ENCODE measurements around the gene TPCN1.

TPCN1 gene

GRCh38 chr12:113241191-113242025 lies 20.1 kb downstream of the TPCN1 start:
- TF ChIP-seq CTCF (IDR thresholded peaks at IDR 0.05; ENCODE audit: control insufficient read depth, extremely low read depth, insufficient read depth), result no peak
- no peak overlapping the region for H3K4me3 ChIP-seq (ENCODE audit: low read depth, low read length)
- no peak for DNase-seq (ENCODE audit: low read depth)

- no peak for TF ChIP-seq CTCF (IDR thresholded peaks at IDR 0.05; ENCODE audit: control insufficient read depth, extremely low read depth, insufficient read depth)
- no peak overlapping the region for H3K4me3 ChIP-seq (ENCODE audit: low read depth, low read length)
- peak; percentile 64 for DNase-seq (ENCODE audit: low read depth)
Measured at GRCh38 chr12:113242026-113242418, 20.8 kb downstream of the TPCN1 start.

GRCh38 chr12:113242560-113242959 lies 21.3 kb downstream of the TPCN1 start:
- TF ChIP-seq CTCF (IDR thresholded peaks at IDR 0.05; ENCODE audit: control insufficient read depth, extremely low read depth, insufficient read depth), result no peak
- DNase-seq (ENCODE audit: low read depth), result no peak
- no peak overlapping the region for H3K4me3 ChIP-seq (ENCODE audit: low read depth, low read length)

GRCh38 chr12:113244047-113244460 lies 22.8 kb downstream of the TPCN1 start:
- no peak for TF ChIP-seq CTCF (IDR thresholded peaks at IDR 0.05; ENCODE audit: control insufficient read depth, extremely low read depth, insufficient read depth)
- H3K4me3 ChIP-seq (ENCODE audit: low read depth, low read length), result no peak overlapping the region
- DNase-seq (ENCODE audit: low read depth), result peak; percentile 70

GRCh38 chr12:113244478-113244958 lies 23.3 kb downstream of the TPCN1 start:
- H3K4me3 ChIP-seq (ENCODE audit: low read depth, low read length), result no peak overlapping the region
- DNase-seq (ENCODE audit: low read depth), result no peak

GRCh38 chr12:113245695-113246477 lies 24.6 kb downstream of the TPCN1 start:
- DNase-seq (ENCODE audit: low read depth), result peak; percentile 99
- no peak for TF ChIP-seq CTCF (IDR thresholded peaks at IDR 0.05; ENCODE audit: control insufficient read depth, extremely low read depth, insufficient read depth)
- peak overlapping the region; percentile 42 for H3K4me3 ChIP-seq (ENCODE audit: low read depth, low read length)

More at GRCh38 chr12:113244478-113244958, 23.3 kb downstream of the TPCN1 start:
- TF ChIP-seq CTCF (IDR thresholded peaks at IDR 0.05; ENCODE audit: control insufficient read depth, extremely low read depth, insufficient read depth), result no peak

Data from LNCaP clone FGC (cell line).